Posterior cingulate gyrus (tissue), 11 donors: Measurements from ENCODE around the gene KCNJ15.
"Not testable (repeated sequence)": the region's sequence is repeated elsewhere in the genome, so short reads cannot be mapped to it uniquely, and the experiment has no call there.

ENCODE experiments used
- DNase-seq, 10 donors: peaks; one replicate each; pipeline versions ENCODE4 v3.0.0 to v3.0.0-alpha.2; 2020 to 2021; ENCODE audit warnings: mixed read lengths in 3 of 10
- intact Hi-C: fragments of 100-400 bp; cut with DNase I; formaldehyde crosslinking; loops from one replicate; pipeline ENCODE4 v1.15.1; 2023

The KCNJ15 gene

DNA sequence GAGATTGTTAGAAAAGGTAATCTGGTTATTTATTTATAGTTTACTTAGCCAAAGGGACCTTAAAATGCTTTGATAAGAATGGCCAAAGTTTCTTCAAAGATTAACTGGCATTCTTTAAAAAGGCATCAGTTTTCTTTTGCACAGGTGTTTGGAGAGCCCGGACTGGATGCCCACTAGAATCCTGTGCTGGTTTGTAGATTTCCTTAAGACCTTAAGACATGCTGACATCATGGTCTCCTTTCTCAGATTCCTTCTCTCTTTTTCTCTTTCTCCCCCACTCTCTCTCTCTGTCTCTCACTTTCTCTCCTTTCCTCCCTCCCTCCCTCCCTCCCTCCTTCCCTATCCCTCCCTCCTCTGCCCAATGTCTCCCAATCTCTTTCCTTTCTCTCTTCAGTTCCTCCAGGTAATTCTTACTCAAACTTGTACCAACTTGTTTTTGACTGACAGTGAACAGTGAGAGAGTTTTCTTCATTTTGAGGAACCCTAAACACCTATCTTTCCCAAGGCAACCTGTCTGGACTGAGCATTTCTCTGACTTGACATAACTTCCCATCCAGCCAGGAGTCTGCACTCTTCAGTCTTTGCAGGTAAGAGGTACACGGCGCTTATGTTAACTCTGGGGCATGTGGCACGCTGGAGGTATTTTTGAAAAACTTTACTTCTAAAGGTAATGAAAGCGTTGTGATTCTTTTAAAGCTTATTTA, at the start of gene KCNJ15:
KCNJ15 (plus strand) TSS at position 393 of the 704 bp plus-strand sequence. CDS start 42,271 bp downstream, outside the sequence.
- intact Hi-C loops: no loop called here
- no peak for DNase-seq

DNA sequence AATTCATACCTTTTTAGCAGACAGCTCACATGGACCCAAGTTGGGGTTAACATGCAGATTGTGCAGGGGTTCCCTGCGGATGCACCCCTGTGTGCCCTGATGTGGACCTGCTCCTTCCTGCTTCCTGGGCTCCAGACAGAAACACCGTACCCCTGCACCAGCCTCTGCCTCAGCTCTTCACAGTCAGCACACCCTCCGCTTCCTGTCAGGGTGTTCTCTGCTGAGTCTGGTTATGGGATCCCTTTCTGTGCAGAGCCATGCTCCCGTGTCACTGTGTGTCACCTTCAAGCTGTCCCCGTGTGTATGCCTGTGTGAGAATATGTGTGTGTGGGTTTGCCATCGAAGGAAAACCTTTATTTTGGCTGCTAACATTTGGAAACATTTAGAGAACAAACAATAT, 48.7 kb upstream of the KCNJ15 start:
- no peak for DNase-seq
- intact Hi-C loops: no loop called here

DNA sequence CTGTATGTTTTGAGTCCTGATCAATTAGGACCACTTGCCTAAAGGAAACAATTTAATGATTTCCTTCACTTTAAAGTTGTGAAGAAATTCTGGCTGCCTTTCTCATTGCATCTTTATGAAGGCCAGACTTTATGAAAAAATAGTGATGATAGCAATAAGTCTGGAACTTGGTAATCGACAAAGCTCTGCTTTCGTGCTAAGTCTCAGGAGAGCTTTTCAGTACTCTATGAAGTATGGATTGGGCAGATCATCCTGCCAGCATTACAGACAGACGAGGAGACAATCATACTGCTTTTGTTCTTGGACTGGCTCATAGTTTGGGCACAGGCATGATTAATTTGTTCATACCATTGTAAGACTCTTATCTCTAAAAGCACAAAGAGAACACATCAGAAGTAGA, 45.5 kb upstream of the KCNJ15 start:
- intact Hi-C loops: no loop called here

DNA sequence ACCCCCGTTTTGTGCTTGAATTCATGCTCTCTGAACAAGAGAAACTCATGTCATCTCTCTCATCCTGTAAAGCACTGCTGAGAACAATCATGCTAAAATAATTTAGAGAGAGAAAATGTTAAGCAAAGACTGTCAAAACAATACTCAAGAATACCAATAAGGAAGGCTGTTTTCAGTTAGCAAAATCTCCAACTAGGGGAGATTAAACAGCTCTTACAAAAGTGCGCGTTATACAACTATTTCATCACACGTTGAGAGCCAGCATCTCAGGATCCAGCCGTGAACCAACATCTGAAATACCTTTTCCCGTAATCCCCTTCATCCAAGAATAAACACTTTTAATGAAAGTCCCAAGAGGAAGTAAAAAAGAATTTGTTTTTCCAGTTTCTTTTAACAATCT, 44.1 kb upstream of the KCNJ15 start:
- intact Hi-C loops: no loop called here
- DNase-seq: no peak

More for the DNA sequence above, 45.5 kb upstream of the KCNJ15 start:
- DNase-seq: no peak

DNA sequence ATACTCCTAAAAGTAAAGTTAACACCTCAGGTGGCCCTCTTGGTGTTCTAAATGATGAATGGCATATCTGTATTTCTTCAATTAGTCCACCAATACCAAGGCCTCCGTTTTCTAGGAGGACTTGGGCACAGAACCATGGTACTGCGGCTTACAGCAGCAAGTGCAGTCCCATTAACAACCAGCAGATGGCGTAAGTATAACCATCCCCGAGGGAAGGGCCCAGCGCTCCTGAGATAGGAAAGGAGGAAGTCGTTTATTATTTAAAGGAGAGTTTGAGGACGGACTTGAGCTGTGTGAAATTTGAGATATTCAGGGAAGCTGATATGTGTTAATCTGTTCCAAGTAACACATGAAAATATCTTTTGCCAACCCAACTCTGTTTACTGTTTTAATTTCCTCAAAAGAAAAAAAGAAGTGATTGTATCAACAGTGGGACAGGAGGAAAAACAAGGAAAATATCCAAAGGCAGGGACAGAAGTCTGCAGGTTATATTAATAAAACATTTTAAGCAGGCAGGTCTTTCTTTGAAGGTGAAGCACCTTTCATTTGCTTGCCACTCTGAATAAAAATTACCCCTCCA, 37.7 kb upstream of the KCNJ15 start:
- intact Hi-C loops: loop anchor here (2.0 kb wide), 1 partner anchor 134 kb away; no protein-coding TSS in a partner anchor
- DNase-seq: peak in 4 of 10 donors; percentile 27 to 43 (median 36)

DNA sequence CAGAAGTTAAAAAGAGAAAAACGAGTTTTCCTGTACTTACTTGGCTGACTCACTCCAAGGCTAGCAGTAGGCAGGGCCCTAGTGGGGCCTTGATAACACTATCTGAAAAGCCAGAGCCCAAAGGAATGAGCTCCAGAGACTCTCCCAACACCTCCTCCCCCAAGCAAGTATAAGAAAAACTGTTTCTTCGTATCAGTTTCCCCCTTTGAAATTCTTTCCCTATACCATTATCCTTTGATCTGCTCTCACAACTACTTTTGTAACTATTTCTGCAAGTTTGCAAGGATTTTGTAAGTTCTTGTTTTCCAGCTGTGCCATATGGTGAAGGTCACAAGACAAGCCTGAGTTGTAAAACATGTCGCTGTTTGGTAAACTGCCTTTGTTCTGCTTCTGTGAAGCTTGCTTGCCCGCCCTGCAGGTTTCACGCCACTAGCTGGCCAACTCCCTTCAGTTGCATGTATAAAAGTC, 36.5 kb upstream of the KCNJ15 start:
- intact Hi-C loops: no loop called here
- no peak for DNase-seq

DNA sequence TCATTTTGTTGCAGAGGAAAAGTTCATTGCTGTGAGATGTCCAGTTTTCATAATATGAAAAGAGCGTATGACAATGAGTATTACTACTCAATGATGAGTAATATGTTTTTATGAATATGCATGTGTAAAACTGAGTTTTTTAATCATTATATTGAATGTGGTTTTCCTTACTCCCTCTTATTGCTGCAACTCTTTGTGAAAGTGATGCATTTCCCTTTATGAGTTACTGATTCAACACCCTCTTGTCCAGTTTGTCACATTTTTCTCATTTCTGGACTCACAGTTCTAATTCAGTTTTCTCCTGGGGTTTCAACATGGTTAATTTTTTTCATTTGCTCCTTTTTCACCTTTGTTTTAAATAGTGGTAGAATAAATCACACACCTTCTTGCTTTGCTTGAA, 35.2 kb upstream of the KCNJ15 start:
- DNase-seq: no peak
- intact Hi-C loops: no loop called here

DNA sequence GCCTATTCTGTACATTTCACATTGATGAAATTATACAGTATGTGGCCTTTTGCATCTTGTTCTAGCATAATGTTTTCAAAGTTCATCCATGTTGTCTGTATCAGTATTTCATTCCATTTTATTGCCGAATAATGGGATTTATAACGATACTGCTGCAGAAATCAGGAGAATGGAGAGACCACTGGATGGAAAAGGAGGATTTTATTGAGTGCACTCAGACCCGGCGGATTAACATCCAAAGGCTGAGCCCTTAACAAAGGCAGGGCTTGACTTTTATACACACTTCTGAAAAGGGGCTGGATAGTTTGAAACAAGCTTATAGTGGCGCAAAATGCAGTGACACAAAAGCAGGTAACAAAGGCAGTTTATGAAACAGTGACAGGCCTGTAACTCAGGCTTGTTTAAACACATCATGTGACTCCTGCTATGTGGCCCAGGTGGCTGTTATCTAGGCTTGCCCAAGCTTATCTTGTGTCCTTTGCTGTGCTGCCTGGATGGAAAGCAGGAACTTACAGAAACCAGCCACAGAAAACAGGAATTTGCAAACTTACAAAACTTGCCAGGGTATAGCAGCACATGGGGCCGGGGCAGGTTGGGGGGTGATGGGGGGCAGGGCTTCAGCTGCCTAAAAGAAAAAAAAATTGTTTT, 32.8 kb upstream of the KCNJ15 start:
- intact Hi-C loops: no loop called here
- DNase-seq: no peak

DNA sequence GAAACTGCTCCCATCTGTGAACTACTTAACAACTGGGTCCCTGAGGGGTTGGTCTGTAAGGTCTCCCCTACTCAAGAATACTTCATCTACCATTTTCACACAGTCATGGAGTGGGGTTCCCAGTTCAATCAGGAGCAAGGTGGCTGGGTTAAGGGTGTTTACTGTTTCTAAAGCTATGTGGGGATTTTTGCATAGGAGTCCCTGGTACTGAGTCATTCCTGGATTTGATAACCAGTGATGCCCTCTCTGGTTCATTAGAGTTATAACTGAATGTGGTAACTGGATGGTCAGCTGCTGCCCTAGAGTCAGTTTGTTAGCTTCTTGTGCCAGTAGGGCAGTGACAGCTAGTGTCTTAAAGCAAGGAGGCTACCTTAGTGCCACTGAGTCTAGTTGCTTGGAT, 29.4 kb upstream of the KCNJ15 start:
- DNase-seq: no peak
- intact Hi-C loops: no loop called here

DNA sequence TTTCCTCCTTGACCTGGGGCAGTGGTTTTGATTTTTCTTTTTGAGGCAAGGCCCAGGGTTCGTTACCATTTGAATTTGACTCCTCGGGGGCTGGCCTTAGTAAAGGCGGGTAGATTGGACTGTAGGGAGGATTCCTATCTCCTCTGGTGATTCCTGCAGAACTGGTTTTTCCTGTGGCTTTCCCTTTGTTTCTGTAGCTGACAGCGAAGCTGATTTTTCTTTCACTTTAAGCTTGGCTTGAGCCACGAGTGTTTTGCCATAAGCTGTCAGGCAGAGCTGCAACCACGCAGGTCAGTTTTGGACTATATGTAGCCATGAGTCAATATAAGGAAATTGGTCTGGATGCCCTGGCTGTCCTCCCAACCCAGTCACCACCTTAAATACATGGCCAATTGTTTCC, 28.7 kb upstream of the KCNJ15 start:
- intact Hi-C loops: no loop called here
- no peak for DNase-seq

DNA sequence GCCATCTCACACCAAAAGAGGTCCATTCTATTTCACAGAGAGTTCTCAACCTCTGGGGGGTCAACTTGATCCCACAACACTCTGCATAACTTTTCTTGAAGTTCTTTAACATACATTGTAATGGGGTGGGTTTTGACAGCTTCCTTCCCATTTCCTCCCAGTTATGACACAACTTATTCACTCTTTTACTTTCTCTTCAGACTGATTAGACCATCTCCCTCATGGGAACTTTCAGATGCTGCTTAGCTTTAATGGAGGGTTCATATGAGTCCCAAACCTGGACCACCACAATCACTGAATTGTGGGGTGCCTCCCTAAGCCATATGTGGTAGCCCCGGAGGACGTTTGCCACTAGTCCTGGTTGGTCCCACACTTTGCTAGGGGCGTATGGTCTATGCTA, 28.3 kb upstream of the KCNJ15 start:
- DNase-seq: no peak
- intact Hi-C loops: no loop called here

DNA sequence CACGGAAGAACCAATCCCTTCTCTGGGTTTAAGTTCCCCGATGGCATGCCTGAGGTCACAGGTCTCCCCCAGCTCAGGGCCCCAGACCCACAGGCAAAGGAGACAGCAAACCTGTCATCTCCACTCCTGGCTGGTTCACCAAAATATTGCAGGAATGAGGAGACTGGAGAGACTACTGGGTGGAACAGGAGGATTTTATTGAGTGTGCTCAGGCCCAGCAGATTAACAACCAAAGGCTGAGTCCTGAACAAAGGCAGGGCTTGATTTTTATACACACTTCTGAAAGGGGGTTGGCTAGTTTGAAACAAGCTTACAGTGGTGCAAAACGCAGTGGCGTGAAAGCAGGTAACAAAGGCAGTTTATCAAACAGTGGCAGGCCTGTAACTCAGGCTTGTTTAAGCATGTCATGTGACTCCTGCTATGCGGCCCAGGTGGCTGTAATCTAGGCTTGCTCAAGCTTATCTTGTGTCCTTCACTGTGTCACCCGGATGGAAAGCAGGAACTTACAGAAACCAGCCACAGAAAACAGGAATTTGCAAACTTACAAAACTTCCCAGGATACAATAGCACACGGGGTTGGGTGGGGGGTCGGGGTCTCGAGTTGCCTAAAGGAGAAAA, 27.4 kb upstream of the KCNJ15 start:
- intact Hi-C loops: no loop called here
- no peak for DNase-seq

DNA sequence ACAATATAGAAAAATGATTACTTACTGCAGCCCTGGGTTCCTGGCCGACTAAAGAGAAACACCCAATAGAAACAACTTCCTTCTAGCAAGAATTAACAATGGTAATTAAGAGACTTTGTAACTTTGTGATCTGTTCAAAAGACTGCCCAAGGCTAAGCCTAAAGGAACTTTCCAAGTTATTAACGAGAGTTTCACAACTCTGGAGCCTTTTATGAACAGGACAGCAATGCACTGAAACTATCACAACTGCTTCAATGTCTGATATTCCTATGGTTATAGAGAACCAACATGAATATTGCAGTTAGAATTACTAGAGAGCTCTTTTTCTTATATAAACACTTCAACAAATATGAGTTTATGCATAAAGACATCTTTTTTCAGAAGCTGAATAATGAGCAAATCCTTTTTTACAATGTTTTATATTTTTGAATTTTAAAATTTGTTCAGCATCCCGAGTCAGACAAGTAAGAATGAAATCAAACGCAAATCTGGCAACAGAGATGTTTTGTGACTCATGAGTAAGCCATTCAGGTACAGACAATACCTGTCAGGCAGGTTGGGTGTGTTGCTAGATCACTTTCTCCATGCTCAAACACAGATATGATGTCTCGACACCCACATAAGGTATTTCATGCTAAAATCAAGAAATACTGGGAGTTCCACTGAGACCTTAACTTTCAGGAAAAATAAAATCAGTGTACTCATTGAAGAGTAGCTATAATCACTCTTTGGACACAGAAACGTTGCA, 22.2 kb upstream of the KCNJ15 start:
- intact Hi-C loops: no loop called here
- no peak for DNase-seq

DNA sequence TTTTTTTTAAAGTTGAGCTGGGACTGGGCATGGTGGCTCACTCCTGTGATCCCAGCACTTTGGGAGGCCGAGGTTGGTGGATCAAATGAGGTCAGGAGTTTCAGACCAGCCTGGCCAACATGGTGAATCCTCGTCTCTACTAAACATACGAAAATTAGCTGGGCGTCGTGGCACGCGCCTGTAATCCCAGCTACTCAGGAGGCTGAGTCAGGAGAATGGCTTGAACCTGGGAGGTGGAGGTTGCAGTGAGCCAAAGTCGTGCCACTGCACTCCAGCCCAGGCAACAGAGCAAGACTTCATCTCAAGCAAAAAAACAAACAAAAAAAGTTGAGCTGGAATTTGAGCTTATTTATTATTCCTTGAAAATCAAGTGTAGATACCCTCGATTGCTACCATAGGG, 21.5 kb upstream of the KCNJ15 start:
- DNase-seq, intact Hi-C loops: not testable (repeated sequence)

DNA sequence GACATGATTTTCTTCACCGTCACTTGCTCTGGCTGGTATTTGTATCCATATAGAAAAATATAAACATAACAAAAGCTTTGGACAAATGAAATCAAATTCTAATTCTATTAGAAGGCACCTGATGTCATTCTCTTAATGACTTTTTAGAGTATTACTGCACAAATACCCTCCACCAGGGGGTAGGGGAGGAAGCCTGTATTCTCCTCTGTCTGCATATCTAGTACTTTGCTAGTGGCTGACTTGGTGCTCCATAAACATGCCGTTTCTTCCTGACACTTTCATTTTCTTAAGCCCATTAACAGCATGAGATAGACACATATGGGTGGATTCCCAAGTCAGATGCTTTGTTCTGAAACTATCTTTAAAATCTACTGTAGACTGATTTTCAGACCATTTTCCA, 20.6 kb upstream of the KCNJ15 start:
- DNase-seq: no peak
- intact Hi-C loops: no loop called here

DNA sequence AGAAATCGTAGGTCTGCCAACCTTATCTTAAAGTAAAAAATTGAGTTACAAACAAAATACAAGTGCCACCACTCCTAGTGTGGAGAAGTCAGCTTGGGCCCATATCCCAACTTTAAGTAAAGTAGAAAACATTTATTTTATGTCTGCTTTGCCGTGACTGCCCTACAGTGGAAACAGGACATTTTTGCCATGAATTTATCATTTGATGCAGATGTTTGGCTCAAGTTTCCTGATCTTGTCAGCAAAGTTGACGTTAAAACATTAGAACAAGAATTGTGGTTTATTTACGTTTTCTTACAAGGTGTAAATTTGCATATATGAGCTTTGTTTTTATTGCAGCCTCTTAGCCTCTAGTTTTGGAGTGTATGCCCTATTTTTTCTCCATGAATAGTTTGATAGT, 17.1 kb upstream of the KCNJ15 start:
- intact Hi-C loops: no loop called here
- DNase-seq: no peak

DNA sequence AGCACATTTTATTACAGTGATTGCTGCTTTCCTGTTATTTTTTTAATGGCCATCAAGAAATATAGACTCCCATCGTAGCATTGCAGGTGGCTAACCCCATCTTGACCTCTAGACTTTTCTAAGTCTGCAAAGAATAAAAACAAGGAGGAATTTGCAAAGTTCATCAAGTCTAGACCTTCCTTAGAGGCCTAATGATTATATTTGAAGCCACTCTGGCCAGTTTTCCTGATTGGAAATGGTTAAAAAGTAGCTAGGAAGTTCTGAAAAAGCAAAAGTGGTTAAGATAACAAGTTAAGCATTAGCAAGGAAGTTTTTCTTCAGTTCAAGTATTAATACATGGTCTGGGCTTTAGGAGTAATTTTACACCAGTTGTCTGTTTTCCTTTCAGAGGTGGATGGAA, 16.7 kb upstream of the KCNJ15 start:
- intact Hi-C loops: no loop called here

DNA sequence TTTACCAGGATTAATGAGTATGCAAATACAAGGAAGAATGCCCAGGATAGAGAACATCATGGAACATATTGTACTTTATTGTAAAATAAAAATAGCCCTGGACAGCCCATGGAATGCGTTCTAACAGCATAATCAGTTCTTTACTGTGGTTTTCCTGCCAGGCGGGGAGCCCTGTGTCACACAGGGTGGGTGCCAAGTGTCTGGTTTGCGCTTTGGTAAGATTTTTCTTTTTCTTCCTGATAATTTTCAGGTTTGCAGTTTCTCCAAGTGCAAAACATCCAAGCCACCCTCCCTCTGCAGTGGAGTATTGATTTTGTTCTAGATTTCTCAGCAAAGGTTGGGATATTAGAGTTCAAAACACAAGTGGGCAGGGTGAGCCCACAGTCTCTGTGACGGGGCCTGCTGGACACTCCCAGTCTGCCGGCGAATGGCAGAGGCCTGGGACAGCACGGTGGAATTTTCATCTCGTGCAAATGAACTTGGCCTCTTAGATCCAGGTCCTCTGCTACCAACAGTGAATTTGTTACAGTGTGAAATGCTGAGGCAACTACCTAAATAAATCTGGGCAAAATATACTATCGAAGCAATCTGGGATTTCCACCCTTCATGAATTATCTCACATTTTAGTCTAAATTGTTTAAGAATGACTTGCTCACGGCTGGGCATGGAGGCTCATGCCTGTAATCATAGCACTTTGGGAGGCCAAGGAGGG, 15.6 kb upstream of the KCNJ15 start:
- intact Hi-C loops: no loop called here

More for the DNA sequence above, 16.7 kb upstream of the KCNJ15 start:
- DNase-seq: no peak

DNA sequence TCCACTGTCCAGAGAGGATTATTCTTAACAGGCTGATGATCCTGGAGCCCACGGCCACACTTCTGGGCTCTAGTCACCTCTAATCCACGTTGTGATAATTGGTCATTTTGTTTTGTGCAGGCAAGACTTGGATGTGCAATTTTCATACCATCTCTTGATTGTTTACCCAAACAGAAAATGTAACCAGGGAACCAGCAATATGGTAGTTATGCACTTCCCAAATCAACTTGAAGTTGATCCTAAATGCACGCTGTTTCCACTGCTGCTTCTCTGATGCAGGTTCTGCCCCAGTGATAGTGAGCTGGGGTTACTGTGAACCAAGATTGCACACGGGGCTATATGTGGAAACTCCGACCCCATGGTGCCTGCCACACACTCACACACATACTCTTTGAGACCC, 14.7 kb upstream of the KCNJ15 start:
- no peak for DNase-seq
- intact Hi-C loops: no loop called here

More for the DNA sequence above, 15.6 kb upstream of the KCNJ15 start:
- no peak for DNase-seq
